NCI-H446 (cell line): Measurements from ENCODE around the gene PANK2.
"Not testable (repeated sequence)": the region's sequence is repeated elsewhere in the genome, so short reads cannot be mapped to it uniquely, and the experiment has no call there.

Experiments used
- DNase-seq, 2 experiments: peaks; one replicate each; lab custom pipeline; 2025; lab: John Stamatoyannopoulos, UW

The PANK2 gene

DNA sequence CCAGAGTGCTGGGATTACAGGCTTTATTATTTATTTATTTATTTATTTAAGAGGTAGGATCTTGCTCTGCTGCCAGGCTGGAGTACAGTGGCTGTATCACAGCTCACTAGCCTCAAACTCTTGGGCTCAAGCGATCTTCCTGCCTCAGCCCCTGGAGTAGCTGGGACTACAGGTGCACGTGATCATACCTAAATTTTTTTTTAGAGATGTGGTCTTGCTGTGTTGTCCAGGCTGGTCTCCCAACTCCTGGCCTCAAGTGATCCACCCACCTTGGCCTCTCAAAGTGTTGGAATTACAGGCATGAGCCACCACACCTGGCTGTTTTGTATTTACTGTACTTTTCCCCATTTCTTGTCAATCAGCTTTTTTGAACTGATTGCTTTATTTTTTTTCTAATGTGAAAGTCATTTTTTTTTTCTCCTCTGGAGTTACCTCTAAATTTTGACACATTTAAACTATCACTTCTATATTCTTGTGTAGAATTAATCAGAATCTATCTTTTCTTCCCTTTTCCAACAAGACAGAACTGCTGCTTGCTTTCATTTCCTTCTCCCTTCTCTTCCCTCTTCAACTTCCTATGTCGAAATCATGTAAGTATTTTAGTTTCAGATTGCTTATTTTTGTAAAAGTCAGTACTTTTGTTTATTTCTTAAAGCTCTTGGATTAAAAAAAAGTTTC is 12.0 kb downstream of the PANK2 start:
- DNase-seq, result no peak

DNA sequence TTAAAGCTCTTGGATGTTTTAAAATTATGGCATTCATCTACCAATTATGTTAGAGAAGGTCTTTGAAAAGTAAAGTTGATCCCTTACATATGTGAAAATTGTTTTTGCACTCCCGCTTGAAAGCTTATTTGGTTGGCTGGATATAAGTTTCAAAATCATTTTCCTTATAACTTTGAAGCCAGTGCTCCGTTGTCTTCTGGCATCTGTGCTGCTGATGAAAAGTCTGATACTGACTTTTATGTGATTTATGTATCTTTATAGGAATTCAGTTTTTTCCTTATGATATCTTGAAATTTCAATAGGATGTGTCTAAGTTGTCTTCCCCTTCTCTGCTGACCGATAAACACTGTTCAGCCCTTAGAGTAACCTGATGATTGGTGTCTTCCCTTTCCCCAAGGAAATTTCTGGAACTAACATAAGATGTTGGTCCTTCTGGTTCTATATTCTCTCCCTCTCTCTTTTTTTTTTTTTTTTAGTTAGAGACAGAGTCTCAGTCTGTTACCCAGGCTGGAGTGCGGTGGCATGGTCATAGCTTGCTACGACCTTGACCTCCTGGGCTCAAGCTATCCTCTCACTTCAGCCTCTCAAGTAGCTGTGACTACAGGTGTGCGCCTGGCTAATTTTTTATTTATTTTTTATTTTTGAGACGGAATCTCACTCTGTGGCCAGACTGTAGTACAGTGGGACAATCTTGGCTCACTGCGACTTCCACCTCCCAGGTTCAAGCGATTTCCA is 12.7 kb downstream of the PANK2 start:
- DNase-seq, result no peak

DNA sequence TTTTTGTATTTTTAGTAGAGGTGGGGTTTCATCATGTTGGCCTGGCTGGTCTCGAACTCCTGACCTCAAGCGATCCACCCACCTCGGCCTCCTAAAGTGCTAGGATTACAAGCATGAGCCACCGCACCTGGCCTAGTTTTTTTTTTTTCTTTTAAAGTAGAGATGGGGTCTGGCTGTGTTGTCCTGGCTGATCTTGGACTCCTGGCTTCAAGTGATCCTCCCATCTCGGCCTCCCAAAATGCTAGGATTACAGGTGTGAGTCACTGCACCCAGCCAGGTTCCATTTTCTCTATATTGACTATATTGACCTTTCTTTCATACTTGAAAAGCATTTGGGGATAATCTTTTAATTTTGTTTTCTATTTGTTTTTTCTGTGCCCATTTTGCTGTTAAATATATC is 13.3 kb downstream of the PANK2 start:
- no peak for DNase-seq

DNA sequence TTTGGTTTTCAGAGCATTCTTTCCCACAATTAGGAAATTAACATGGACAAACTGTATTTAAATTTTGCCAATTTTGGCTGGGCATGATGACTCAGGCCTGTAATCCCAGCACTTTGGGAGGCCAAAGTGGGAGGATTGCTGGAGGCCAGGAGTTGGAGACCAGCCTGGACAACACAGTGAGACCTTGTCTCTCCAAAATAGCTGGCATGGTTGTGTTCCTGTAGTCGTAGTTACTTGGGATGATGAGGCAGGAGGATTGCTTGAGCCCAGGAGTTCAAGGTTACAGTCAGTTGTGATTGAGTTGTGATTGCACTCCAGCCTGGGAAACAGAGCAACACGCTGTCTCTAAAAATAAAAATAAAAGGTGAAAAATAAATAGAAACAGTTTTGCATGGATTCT is 15.0 kb downstream of the PANK2 start:
- no peak for DNase-seq

DNA sequence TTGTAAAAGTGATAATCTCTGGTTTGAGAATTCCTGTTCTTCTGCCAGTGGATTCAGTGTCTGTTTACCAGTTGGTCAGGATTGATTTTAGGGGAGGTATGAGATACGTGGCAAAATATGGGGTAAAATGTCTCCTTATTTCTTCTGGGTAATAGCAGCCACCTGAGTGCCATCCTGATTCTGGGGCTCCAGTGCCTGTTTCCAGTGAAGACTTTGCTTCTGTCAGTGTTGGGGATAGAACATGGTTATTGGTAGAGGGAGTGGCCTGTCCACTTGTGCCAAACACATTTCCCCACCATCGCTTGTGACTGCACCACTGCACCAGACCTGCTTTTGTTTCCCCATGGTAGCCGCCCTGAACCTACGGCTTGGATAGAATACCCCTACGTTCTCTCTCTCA is 15.7 kb downstream of the PANK2 start:
- no peak for DNase-seq

DNA sequence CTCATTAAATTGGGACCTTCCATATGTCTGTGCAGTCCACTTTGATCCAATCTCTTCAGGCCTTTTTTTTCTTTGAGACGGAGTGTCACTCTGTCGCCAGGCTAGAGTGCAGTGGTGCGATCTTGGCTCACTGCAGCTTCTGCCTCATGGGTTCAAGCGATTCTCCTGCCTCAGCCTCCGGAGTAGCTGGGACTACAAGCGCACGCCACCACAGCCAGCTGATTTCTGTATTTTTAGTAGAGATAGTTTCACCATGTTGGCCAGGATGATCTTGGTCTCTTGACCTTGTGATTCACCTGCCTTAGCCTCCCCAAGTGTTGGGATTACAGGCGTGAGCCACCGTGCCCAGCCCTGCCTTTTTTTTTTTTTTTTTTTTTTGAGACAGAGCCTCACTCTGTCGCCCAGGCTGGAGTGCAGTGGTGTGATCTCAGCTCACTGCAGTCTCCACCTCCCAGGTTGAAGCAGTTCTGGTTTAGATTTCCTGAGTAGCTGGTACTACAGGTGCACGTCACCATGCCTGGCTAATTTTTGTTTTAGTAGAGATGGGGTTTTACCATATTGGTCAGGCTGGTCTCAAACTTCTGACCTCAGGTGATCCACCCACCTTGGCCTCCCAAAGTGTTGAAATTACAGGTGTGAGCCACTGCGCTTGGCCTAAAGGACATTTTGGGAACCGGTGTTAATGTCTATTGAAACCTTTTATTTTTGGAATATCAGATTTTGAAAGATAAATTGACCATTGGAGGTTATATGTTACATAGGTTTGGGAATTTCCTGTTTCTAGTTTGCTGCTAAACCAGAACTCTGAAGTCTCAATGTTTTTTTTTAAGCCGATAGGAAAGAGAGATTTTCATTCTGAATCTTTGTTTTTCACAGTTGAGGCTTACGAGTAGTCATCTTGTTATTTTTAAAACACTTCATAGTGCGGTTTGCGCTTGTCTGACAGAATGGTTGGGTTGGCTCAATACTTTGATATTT is 17.8 kb downstream of the PANK2 start:
- not testable (repeated sequence) for DNase-seq

DNA sequence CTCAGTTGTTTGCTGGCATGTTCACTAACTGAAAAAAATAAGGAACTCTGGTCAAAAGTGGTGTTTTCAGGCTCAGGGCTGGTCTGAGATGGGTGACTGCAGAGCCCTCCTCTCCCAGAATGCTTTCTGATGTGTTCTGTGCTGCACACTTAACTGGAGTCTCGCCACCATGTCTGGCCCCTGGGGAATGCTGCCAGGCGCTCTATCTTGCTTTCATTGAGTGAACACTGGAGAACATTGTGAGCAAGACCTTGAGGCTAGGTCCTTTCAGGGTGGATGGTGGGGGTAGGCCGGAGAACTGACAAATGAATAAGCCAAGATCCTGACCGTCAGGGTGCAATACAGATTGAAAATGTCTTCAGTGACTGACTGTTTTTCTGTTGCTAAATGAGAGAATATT is 19.5 kb downstream of the PANK2 start:
- DNase-seq, result no peak

DNA sequence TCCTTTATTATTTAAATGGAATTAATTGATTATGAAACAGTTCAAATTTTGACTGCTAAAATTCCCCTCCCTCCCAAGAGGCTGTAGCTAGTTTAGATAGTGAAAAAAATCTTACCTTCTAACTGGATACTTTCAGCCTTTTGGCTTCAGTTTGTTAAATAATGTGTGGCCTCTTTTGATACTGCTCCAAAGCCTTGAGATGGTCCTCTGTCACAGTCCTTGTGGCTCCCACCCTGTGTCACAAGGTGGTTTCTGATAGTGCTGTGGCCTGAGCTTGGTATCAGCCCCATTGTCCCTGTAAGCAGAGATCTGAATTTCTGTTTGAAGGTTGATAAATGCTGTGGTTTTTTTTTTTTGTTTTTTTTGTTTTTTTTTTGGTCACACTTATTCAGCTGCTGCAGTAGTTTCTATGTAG is 20.8 kb downstream of the PANK2 start:
- no peak for DNase-seq

DNA sequence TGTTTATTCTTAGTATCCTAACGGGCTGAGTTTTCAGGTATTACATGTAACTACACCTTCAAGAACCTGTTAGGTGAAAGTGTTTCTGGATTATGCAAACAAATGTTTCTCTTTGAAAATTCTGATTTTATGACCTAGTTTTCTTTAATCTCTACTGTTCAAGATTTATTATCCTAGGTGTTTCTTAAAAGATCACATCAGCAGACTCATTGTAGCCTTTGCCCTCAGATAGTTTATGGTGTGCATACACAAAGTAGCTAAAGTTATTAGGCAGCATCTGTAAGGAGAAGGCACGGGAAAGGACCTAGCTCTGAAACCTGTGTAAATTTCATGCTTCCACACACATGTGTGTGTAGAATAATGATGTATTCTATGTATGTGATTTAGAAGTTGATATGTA is 21.7 kb downstream of the PANK2 start:
- no peak for DNase-seq

DNA sequence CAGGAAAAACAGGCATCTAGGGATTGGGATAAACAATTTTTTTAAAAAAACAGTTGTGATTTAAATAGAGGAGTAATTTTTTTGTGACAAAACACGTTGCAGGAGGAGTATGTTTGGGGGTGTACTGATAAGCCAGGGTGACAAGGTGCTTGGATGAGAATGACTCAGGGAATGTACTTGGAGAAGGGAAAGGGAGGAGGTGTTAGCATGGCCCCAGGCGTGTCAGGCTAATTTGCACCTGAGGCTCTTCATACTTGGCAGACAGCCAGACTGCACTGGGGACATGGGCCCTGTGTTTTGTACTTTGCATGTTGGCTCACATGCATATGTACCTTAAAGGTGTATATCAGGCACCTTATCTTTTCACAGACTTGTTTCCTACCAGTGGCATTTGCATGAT is 22.8 kb downstream of the PANK2 start:
- no peak for DNase-seq

DNA sequence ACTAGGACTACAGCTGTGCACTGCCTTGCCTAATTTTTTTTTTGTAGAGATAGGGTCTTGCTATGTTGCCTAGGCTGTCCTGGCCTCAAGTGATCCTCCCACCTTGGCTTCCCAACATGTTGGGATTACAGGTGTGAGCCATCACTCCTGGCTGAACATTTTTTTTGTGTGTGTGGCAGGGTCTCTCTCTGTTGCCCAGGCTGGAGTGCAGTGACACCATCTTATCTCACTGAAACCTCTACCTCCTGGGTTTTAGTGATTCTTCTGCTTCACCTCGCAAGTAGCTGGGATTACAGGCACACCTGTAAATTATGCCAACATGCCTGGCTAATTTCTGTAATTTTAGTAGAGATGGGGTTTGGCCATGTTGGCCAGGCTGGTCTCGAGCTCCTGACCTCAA is 25.3 kb downstream of the PANK2 start:
- no peak for DNase-seq

DNA sequence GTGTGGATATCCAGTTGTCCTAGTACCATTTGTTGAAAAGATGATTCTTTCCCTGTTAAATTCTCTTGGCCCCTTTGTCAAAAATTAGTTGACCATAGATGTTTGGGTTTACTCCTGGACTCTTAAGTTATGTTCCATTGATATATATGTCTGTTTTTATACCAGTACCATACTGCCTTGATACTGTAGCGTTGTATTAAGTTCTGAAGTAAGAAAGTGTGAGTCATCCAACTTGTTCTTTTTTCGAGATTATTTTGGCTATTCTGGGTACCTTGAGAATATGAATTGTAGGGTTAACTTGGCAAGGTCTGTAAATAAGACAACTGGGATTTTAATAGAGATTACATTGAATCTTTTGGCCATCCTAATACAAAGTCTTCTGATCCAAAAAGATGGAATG is 26.5 kb downstream of the PANK2 start:
- DNase-seq, result no peak

DNA sequence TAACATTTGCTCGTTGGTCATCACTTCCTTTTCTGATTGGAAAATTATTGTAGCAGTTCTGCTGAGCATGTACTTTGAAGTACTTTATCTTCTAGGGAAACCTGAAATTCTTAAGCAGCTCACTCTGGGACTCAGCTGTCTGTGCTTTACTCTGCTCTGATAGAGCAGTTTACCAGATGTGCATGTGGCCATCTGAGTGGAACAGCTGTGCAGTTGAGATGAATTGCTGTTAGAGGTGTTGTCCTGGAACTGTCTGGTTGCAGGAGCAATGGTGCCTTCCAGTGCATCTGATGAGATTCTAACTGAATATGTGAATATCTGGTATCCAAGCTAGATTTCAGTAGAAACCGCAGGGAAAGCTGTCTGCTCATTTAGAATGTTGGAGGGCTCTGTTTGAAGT is 27.2 kb downstream of the PANK2 start:
- DNase-seq, result no peak

DNA sequence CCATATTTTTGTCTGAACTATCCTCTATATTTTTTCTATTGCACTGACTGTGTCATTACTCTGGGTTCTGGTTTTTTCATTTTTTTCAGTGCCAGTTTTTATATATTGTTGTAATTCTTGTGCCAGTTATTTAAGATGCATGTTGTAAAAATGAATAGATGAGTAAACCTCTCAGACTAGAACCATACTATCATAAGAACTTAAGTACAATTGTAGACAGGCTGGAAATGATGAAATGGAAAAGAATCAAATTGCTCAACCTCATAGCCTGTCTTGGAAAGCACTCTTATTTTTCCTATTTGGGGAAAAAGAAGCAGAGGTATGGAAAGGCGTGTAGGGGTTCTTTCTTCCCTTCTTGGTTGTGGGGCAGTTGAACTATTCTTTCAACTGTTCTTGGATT is 30.2 kb downstream of the PANK2 start:
- DNase-seq, result no peak

DNA sequence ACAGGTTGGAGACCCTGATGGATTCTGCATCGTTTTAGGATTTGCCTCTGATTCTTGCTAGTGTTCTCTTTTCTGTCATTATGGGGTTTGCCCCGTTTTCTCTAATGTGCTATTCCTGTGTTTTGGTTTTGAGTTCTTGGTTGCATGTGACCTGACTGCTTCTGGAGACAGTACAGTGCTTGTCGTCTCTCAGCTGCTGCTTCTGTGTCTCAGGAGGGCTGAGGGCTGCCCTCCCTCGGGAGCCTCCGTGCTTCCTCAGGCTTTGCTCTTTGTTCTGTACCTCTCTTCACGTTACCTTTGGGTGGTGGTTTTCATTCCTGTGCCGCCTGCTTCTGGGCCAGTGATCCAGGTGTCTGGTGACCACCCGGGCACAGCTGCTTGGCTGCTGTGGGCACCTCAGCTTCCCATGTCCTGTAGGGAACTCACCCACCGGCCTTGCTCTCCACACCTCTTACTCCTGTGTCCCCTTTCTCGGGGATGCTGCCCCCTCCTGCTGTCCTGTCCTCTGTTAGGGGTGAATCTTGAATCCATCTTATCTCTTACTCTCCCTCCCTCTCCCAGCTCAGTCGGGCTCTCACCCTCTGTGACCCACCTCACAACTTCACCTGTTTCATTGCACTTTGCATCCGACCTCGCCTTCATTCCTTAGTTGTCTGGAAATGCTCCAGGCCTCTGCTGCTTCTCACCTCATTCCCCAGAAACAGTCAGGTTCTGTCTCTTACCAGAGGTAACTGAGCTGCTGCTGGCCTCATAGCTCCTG is 33.2 kb downstream of the PANK2 start:
- DNase-seq, result no peak

DNA sequence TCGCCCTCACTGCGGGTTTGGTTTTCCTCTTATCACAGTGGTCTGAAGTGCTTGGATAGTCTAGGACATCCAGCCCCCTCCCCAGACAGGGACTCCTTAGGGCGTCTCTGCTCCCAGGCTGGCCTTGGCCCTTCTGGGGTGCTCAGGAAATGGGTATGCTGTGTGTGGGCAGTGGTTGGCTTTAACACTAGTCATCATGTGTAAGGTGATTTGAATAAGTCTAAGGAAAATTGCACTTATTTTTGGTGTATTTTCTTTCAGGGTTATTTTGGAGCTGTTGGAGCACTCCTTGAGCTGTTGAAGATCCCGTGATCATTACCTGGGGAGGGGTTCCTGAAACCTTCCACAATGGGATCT is 33.8 kb downstream of the PANK2 start:
- no peak for DNase-seq

DNA sequence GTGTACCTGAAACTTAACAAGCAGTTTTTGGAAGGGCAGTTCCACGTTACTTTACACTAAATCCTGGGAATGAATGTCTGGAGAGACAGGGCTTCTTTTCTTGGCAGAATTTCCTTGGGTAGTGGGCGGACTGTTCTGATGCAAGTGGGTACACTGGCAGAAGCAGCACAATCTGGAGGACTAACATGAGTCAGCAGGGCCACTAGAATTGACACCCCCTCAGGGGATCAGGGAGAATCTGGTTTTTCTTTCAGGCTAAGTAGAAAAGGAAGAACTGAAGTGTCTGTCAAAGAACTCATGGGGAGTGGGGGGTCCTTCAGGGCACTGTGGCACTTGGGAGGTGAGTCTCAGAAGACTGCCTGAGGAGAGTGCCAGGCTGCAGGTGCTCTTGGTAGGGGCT is 34.6 kb downstream of the PANK2 start:
- no peak for DNase-seq

DNA sequence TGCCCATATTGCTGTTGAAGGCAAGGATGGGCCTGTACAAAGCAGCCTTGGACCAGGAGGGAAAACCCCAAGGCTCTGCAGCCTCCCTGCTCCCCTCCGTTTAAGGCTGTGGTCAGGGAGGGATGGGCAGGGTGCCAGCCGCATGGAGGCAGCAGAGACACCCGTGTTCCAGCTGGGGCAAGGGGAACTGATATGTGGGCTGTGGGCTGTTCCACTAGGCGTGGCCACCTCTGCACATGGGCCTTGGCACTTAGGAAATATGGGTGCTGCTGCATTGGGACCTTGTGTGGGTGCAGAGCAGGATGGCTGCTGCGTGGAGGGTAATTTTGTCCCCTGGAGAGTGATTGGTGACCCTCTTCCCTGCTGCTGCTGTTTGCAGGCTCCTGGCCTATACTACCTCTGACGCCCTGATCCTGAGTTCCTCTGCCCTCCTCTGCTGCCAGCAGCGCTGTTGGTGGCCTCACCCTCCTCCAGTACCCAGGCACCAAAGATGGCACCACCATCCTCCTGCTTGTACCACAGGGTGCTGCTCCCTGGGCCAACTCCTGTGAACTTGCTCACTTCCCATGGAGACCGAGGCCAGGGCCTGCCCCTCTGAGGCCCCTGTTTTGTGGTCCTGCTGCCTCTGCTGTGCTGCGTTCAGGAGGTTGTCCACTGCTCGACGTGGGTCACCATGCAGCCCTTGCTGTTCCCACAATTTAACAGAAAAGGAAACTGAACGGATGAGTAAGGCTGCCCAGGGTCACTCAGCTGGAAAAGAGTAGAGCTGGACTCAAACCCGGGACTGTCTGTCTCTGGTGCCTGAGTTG is 35.3 kb downstream of the PANK2 start:
- DNase-seq, result no peak

DNA sequence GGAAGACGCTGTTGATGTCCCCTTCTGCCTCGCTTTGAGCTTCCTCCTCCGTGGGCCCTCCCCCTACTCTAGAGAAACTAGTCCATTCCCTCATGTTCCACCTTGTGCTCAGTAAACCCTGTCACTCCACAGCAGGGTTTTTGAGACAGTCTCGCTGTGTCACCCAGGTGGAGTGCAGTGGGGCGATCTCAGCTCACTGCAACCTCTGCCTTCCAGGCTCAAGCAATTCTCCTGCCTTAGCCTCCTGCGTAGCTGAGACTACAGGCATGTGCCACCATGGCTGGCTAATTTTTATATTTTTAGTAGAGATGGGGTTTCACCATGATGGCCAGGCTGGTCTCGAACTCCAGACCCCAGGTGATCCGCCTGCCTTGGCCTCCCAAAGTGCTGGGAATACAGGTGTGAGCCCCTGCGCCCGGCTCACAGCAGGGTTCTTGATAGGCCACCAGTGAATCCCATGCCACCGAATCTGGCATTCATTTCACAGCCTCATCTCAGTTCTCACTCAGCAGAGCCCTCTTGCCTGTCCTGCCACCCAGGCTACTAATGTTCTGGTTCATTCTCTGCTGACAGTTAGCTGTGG is 36.0 kb downstream of the PANK2 start:
- DNase-seq, result no peak

DNA sequence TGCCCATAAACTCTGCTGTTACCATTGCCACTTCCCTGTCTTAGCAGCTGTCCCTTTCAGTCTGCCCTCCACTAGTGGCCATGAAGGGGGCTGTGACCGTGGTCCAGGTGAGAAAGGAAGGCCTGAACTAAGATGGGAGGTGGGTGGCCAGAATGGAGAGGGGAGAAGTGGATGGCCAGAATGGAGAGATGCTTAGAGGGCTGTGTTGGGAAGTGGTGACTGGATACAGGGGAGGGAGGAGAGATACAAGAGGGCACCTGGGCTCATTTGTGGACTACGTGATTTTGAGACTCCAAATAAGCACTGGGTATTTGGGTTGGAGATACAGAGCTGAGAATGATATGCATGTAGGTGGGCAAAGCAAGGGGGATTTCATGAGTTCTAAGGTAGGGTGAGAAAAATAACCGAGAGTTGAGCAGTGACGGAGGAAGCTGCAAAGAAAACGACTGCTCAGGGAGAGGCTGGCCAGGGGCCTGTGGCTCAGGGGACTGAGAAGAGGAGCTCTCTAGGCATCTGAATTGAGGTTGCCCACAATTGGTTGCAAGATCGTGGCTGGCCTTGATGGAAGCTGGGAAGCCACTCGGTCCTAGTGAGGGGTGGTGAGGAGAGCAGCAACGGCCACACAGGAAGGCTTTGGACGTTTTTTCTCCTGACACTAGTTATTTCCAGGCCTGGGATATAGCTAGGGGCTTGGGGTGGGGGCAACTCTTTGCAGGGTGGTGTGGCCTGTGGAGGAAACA is 36.9 kb downstream of the PANK2 start:
- DNase-seq, result no peak
